ENCODE data around the gene PRKAR2B. TPM values are rescaled to one million over a fixed set of nuclear protein-coding genes. Genes with fewer than 3 reads are reported as not detected.

The PRKAR2B gene
- polyA plus RNA-seq, 3 donors: 2.5 to 5.6 (median 3.5) TPM

- no peak overlapping the region for H2AFZ ChIP-seq (ENCODE audit: insufficient read depth, low read depth, low read length, poor library complexity, severe bottlenecking)
- intact Hi-C loops (cut with micrococcal nuclease): no loop called here
- Mint-ChIP-seq H3K4me3 (no peak overlapping the region), H3K27ac (no peak overlapping the region), H3K36me3 (no peaks in the 10 kb centered on the region), H3K27me3 (ENCODE audit: low read depth in 3 of 3) (peaks cover 0 to 1% (median 0%) of the 10 kb centered on the region in 3 donors), H3K4me1 (peaks cover 3% of the 10 kb centered on the region), H3K9me3 (peaks cover 0 to 2% (median 0%) of the 10 kb centered on the region in 7 donors)
- H3K4me1 ChIP-seq (ENCODE audit: control insufficient read depth in 1 of 2, insufficient read depth in 2 of 2, low read length in 2 of 2): no peaks in the 10 kb centered on the region
- no peaks in the 10 kb centered on the region for H4K20me1 ChIP-seq (ENCODE audit: insufficient read depth, low read length)
- H3K79me2 ChIP-seq (ENCODE audit: insufficient read depth, low read length): no peaks in the 10 kb centered on the region
- no peak for DNase-seq
- no peak overlapping the region for H3K9ac ChIP-seq (ENCODE audit: insufficient read depth, low read length, poor library complexity, severe bottlenecking)
- no peak overlapping the region for H3K4me3 ChIP-seq (replicated peaks in 1 of 3; ENCODE audit: low read depth in 2 of 3, low read length in 3 of 3)
- WGBS (ENCODE audit: insufficient coverage): no CpG with 5 or more reads among the region's 6 CpGs
- TF ChIP-seq, protein P1, sequence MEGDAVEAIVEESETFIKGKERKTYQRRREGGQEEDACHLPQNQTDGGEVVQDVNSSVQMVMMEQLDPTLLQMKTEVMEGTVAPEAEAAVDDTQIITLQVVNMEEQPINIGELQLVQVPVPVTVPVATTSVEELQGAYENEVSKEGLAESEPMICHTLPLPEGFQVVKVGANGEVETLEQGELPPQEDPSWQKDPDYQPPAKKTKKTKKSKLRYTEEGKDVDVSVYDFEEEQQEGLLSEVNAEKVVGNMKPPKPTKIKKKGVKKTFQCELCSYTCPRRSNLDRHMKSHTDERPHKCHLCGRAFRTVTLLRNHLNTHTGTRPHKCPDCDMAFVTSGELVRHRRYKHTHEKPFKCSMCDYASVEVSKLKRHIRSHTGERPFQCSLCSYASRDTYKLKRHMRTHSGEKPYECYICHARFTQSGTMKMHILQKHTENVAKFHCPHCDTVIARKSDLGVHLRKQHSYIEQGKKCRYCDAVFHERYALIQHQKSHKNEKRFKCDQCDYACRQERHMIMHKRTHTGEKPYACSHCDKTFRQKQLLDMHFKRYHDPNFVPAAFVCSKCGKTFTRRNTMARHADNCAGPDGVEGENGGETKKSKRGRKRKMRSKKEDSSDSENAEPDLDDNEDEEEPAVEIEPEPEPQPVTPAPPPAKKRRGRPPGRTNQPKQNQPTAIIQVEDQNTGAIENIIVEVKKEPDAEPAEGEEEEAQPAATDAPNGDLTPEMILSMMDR (IDR thresholded peaks at IDR 0.05): no peak
- H3K36me3 ChIP-seq (replicated peaks in 1 of 2; ENCODE audit: control insufficient read depth in 1 of 2, insufficient read depth in 2 of 2, low read length in 2 of 2): no peaks in the 10 kb centered on the region
- no peaks in the 10 kb centered on the region for H3K9me3 ChIP-seq (replicated peaks in 1 of 2; ENCODE audit: control insufficient read depth in 1 of 2, insufficient read depth in 1 of 2, low read length in 2 of 2)
- H3K27ac ChIP-seq (ENCODE audit: low read depth in 1 of 2, low read length in 2 of 2): no peak overlapping the region
- no peaks in the 10 kb centered on the region for H3K27me3 ChIP-seq (ENCODE audit: control insufficient read depth in 2 of 2, insufficient read depth in 2 of 2, low read length in 2 of 2)
- H3K4me2 ChIP-seq (replicated peaks; ENCODE audit: extremely low read depth, low read length, poor library complexity, severe bottlenecking): no peak overlapping the region
These were observed 31.8 kb upstream of the PRKAR2B start for GRCh38 chr7:107012691-107013090.

- no peak overlapping the region for H3K4me3 Mint-ChIP-seq
- DNase-seq: no peak
- H3K27ac ChIP-seq (ENCODE audit: low read depth in 1 of 2, low read length in 2 of 2): no peak overlapping the region
- H3K4me2 ChIP-seq (replicated peaks; ENCODE audit: extremely low read depth, low read length, poor library complexity, severe bottlenecking): no peak overlapping the region
- peaks cover 3% of the 10 kb centered on the region for H3K4me1 Mint-ChIP-seq
- no peaks in the 10 kb centered on the region for H4K20me1 ChIP-seq (ENCODE audit: insufficient read depth, low read length)
- no peaks in the 10 kb centered on the region for H3K4me1 ChIP-seq (ENCODE audit: control insufficient read depth in 1 of 2, insufficient read depth in 2 of 2, low read length in 2 of 2)
- no peaks in the 10 kb centered on the region for H3K27me3 ChIP-seq (ENCODE audit: control insufficient read depth in 2 of 2, insufficient read depth in 2 of 2, low read length in 2 of 2)
- H3K27me3 Mint-ChIP-seq (ENCODE audit: low read depth in 3 of 3): peaks cover 0 to 3% (median 2%) of the 10 kb centered on the region in 3 donors
- TF ChIP-seq, protein P1 (IDR thresholded peaks at IDR 0.05): no peak
- no peaks in the 10 kb centered on the region for H3K9me3 ChIP-seq (replicated peaks in 1 of 2; ENCODE audit: control insufficient read depth in 1 of 2, insufficient read depth in 1 of 2, low read length in 2 of 2)
- 31% methylated on average over 3 of the region's 7 CpGs for WGBS (ENCODE audit: insufficient coverage)
- no peaks in the 10 kb centered on the region for H3K36me3 Mint-ChIP-seq
- H3K9me3 Mint-ChIP-seq: peaks cover 0 to 5% (median 0%) of the 10 kb centered on the region in 7 donors
- H3K9ac ChIP-seq (ENCODE audit: insufficient read depth, low read length, poor library complexity, severe bottlenecking): no peak overlapping the region
- H2AFZ ChIP-seq (ENCODE audit: insufficient read depth, low read depth, low read length, poor library complexity, severe bottlenecking): no peak overlapping the region
- no peak overlapping the region for H3K27ac Mint-ChIP-seq
- intact Hi-C loops (cut with micrococcal nuclease): no loop called here
- no peaks in the 10 kb centered on the region for H3K36me3 ChIP-seq (replicated peaks in 1 of 2; ENCODE audit: control insufficient read depth in 1 of 2, insufficient read depth in 2 of 2, low read length in 2 of 2)
- no peaks in the 10 kb centered on the region for H3K79me2 ChIP-seq (ENCODE audit: insufficient read depth, low read length)
- no peak overlapping the region for H3K4me3 ChIP-seq (replicated peaks in 1 of 3; ENCODE audit: low read depth in 2 of 3, low read length in 3 of 3)
These were observed 30.0 kb upstream of the PRKAR2B start for GRCh38 chr7:107014387-107015023.

Measured in CD14-positive monocyte (primary cell).